B cell (primary cell): ENCODE measurements around the gene KBTBD12.

Experiments
- CTCF ChIP-seq: fragments of 200-600 bp; IDR thresholded peaks from one replicate; pipeline ENCODE4 v1.8.0; 2022; ENCODE audit warnings: antibody characterized with exemption, mild to moderate bottlenecking
- EZH2 ChIP-seq: IDR thresholded peaks from 2 replicates; pipeline ENCODE4 v1.6.1; 2012; ENCODE audit warnings: borderline replicate concordance, low read depth, mild to moderate bottlenecking, moderate library complexity, low read length; ENCODE audit not compliant: insufficient read depth, poor library complexity, severe bottlenecking

- TF ChIP-seq CTCF: no peak
- no peak for TF ChIP-seq EZH2
Measured at GRCh38 chr3:127900536-127900935, 14.5 kb upstream of the KBTBD12 start.
